Measurements from ENCODE around the gene CD226.
A peak's percentile ranks its signal among the peaks of the same experiment; 100 is the strongest.
"Not testable (repeated sequence)": the region's sequence is repeated elsewhere in the genome, so short reads cannot be mapped to it uniquely, and the experiment has no call there.

The CD226 gene

DNA sequence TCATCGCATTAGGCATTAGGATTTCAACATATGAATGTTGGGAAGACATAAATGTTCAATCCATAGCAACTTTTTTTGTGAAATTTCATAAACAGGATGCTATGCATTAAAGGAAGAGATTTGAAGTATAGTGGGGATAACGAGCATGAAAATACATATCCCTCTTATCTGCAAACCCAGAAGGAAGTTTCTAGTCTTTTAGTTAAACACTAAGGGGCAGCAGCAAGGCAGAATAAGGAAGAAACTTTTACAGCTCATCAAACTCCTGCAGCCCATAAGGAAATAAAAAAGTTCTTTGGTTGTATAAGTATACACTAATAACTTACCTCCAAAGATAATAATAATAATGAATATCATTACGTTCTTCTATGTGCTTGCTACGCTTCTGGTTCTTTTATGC is 81.5 kb downstream of the CD226 start:
- no peak for DNase-seq

DNA sequence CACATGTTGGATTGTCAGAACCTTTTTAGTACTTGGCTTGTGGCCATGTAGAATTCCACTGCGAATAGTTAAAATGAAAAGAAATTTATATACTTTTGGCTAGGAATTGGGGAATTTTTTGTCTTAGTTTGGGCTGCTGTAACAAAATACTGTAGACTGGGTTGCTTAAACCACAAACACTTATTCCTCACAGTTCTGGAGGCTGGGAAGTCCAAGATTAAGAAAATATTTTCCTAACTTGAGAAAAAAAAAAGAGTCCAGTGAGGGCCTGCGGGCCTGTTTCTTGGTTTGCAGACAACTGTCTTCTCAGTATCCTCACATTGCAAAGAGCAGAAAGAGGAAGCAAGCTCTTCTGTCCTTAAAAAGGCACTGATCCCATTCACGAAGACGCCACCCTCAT is 81.9 kb downstream of the CD226 start:
- DNase-seq, result no peak

DNA sequence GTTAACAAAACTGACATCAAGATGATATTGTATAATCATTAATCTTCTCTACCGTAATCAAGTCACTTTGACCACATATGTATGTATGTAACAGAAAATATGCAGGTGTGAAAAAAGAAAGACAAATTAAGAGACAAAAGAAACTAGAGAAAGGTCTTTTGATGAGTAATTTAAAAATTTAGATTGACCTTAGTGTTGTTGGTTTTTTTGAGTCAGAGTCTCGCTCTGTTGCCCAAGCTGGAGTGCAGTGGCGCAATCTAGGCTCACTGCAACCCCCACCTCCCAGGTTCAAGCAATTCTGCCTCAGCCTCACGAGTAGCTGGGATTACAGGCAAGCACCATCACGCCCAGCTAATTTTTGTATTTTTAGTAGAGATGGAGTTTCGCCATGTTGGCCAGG is 82.9 kb downstream of the CD226 start:
- DNase-seq, result not testable (repeated sequence)

DNA sequence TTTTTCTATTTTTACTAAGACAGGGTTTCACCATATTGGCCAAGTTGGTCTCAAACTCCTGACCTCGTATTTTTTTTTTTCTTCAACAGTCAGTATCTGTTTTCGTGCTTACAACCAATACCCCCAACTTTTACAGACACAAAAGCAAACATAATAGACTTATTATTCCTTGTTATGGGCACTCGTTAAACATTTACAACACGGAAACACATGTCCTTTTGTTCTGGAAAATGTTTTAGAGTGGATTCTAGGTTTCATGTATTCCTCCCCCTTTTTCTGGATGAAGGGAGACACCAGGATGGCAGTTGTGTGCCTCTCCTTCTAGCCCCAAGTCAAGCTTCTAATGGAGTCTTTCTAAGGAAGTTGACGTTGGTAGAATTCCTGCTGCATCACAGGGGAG is 88.8 kb downstream of the CD226 start:
- no peak for DNase-seq

DNA sequence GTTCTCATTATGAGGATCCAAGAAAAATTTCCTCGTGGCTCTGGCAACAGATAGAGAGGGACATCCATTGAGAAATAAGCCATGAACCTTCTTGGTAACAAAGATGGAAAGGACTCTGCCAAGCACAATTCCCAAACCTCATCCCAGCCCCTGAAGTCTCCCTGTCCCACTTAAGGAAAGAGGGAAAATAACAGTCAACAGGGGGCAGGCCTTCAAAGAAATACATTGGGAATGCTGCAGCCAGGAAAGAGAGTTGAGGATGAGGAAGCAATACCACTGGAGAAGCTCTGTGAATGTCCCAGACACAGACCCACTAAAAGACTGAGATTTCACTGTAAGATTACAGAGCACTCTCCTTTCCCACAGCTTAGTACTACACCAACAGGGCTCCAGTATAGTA is 93.2 kb downstream of the CD226 start:
- DNase-seq, result no peak

DNA sequence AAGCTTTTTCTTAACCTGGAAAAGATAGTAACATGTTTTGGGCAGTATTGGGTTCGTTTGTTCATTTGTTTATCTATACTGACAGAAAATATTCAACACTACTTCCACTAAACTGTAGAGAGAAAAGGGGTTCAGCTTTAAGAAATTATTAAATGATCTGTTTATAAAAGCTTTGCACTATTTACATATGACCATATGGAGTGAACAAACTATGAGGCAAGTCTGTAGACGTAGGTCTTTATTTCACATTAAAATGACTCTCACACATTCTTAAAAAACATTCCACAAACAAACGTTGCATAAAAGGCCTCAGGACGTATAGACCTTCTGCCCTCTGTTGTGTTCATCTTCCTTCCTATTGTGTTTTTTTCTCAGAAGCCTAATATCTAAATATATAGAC is 94.6 kb downstream of the CD226 start:
- DNase-seq, result no peak

DNA sequence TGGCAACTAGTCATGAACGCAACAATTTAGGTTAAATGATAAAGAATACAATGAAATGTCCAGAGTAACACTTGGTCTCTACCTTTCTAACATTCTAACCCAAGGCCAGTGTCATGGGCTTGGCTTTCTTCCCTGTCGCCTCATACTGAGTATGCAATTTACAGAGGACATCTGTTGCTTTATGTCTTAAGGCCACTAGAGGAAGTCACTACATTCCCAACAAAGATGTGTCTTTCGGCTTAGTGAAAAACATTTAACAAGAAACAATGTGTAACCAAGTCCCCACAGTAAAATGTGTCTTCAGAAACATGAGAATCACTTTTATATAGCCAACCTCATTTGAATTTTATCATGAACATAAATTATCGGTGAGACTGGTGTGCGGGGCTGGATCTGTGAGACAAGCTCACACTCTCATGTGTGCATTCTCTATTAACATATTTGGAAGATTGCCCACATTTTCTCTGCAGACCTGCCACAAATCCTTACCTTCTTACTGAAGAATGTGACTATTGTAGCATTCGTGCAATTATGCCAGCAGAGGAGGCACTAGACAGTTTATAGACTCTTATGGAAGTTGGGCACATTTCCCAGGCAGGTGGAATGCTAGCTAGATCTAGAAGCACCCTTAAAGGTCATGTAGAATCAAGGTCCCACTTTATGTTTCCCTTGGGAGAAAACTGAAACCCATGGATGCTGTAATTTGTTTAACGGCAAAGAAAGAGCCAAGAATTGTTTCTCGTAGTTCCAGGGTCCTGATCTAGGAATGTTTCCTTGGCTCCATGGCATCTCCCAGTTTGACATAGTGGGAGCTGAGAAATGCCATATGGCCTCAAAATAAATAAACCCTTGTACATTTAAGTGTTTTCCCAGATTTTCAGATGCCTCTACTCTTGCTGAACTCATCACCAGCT is 101.8 kb downstream of the CD226 start:
- no peak for DNase-seq

DNA sequence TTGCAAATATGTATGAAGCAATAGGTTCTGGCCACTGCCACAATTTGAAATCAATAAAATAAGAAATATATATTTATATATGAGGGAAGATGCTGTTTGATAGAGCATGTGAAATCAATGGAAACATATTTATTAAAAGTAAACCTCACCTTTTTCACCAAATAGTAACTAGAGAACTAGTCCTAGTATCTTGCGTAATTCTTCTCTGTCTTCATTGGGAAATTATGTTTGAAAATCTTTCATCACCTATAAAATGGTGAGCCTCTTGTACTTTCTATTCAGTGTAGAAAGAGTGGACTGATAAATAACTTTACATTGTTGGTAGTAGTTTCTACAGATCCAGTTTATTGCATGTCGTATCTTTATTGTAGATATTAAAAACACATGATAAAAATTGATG is 103.0 kb downstream of the CD226 start:
- no peak for DNase-seq

DNA sequence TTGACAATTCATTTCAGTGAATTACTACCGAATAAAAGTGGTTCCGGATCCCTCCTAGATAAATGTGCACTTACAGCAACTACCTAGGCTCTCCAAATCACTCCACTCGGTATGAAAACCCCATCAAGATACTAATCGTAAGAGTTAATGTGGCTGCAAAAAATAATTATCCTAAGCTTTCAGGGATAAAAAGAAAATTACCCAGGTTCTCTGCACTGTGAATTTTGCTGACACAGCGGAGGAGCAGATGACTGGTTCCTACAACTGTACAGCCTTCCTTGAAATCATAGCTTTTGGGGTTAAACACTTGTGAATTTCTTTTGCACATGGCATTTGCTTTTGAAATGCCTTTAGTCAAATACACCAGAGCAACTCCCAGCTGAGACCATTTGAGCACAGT is 104.7 kb downstream of the CD226 start:
- DNase-seq, result no peak

DNA sequence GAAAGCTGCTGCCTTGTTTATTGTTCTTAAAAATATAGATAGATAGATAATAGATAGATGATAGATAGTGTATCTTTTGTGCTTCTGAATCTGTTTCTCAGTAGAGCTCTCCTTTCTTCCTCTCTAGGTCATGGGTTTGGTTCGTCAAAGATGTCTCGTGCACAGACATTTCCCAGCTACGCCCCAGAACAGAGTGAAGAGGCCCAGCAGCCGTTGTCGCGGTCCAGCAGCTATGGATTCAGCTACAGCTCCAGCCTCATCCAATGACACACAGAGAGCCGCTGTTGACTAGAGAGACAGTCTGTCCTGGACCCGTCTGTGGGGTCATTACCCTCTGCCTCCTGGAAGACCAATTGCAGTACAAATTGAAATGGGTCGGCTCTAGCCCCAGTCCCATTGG is 106.6 kb downstream of the CD226 start:
- DNase-seq, result no peak

DNA sequence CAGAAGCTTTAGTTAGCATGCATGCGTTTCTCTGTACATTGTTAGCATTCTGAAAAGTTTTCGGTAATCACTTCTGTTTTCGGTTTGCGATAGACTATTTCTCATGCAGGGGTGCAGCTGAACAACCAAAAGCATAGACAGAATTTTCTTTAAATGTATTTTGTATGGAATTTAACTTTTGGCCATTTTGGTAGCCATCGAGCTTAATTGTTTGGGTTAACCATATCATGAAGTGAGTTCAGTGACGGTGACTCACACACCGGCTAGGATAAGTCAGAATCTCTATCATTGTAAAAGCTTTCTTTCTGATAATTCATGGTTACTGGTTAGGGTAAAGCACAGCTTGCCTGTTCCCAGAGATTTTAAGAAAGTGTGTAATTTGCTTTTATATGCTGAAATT is 107.2 kb downstream of the CD226 start:
- DNase-seq, result no peak

DNA sequence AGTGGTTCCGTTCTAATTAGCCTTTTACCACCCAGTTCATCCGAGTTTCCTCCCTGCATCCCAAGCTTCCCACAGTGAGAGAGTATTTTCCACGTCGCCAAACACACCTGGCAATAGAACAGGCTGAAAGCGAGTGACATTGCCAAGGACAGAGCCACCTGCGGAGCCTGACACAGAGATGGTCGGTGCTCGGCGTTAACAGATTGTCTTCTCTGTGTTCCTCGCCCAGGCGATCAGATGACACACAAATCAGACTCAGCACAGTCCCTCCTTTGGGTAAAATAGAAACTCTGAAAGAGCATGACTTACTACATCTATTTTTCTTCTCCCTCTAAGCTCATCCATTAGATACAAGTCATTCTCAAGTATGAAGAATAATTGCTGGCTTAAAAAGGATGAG is 107.7 kb downstream of the CD226 start:
- no peak for DNase-seq

DNA sequence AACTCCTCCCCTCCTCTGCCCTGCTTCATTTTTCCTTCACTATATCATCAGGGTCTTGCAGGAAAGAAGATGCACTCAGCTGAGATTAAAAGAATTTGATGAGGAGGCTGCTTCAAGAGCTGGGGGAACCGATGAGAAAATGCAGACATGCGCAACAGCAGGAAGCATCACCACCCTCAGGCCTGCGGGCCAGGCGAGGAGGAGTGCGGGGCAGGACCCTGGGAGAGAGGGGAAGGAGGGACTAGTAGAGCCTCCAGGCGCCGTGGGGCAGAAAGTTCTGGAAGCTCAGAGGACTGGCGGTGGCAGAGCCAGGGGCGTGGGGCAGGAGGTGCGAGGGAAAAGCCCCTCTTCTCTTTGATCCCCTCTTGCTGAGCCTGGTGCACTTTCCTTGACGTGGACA is 108.2 kb downstream of the CD226 start:
- DNase-seq, result no peak

DNA sequence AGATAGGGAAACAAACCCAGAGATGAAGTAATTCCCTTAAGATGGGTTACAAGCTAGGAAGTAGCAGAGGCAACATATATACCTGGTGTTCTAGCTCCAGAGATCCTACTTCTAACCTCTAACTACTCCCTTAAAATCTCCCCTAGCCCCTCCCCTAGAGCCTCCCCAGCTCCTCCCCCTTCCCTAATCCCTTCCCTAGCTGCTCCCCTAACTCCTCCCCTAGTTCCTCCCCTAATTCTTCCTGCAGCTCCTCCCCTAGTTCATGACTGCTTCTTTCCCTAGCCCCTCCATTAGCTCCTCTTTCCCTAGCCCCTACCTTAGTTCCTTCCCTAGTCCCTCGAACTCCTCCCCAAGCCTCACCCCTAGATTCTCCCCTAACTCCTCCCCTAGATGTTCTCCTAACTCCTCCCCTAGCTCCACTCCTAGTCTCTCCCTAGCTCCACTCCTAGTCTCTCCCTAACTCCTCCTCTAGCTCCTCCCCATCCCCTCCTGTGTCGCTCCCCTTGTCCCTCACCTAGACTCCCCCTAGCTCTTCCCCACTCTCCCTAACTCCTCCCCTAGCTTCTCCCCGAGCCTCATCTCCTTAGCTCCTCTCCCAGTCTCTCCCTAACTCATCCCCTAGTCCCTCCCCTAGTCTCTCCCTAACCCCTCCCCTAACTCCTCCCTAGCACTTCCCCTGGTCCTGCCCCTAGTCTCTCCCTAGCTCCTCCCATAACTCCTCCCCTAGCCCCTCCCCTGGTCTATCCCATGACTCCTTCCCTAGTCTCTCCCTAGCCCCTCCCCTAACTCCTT is 108.9 kb downstream of the CD226 start:
- peak in 1 of 5 donors; percentile 13 for DNase-seq

DNA sequence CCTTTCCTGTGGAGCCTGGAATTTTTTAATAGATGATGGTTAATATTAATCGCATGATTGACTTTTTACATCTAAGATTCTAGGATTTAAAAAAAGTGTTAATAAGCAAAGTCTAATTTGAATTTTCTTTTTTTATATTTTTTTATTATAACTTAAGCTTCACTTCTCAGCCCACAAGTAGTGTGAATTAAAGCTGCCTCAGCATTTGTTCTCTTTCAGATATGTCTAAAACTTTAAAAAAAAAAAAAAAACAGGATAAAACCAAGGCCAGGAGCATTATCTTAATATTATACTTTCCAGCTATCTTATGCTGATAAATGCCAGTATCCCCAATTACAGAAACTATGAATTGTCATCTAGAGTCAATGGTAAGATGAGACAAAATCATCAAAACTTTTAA is 109.7 kb downstream of the CD226 start:
- no peak for DNase-seq

DNA sequence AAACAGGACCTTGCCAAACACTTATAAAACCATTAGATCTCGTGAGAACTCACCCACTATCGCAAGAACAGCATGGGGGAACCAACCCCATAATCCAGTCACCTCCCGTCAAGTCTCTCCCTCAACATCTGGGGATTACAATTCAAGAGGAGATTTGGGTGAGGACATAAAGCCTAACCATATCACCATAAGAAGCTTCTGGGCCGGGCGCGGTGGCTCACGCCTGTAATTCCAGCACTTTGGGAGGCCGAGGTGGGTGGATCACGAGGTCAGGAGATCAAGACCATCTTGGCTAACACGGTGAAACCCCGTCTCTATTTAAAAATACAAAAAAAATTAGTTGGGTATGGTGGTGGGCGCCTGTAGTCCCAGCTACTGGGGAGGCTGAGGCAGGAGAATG is 112.7 kb downstream of the CD226 start:
- DNase-seq, result not testable (repeated sequence)

DNA sequence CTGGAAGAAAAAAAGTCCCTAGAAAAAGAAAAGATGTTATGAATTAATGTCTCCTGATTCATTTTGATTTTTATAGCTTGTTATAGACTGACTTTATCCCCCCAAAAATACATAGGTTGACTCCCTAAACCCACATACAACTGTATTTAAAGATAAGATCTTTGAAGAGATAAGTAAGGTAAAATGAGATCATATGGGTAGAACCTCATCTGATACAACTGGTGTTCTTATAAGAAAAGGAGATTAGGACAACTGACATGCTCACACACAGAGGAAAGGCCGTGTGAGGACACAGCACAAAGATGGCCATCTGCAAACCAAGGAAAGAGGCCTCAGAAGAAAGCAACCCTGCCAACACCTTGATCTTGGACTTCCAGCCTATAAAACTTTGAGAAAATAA is 117.5 kb downstream of the CD226 start:
- no peak for DNase-seq

DNA sequence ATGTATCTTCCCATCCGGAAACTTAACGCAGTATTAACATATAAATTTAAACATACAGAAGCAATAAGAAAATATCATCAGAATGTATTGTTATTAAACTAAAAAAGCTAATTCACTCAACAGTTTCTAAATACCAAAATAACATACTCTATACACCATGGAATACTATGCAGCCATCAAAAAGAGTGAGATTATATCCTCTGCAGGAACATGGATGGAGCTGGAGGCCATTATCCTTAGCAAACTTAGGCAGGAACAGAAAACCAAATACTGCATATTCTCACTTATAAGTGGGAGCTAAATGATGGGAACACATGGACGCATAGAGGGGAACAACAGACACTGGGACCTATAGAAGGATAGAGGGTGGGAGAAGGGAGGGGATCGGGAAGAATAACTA is 127.1 kb downstream of the CD226 start:
- DNase-seq, result no peak

DNA sequence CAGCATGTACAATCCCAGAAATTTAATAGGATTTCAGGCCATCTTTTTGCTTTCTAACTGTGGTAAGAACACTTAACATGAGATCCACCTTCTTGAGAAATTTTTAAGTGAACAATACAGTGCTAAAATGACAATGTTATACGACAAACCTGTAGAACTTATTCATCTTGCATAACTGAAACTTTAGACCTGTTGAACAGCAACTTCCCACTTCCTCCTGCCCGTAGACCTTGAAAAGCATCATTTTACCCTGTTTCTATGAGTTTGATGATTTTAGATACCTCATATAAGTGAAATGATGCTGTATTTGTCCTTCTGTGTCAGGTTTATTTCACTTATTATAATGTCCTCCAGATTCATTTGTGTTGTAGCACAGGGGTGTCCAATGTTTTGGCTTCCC is 128.2 kb downstream of the CD226 start:
- no peak for DNase-seq

DNA sequence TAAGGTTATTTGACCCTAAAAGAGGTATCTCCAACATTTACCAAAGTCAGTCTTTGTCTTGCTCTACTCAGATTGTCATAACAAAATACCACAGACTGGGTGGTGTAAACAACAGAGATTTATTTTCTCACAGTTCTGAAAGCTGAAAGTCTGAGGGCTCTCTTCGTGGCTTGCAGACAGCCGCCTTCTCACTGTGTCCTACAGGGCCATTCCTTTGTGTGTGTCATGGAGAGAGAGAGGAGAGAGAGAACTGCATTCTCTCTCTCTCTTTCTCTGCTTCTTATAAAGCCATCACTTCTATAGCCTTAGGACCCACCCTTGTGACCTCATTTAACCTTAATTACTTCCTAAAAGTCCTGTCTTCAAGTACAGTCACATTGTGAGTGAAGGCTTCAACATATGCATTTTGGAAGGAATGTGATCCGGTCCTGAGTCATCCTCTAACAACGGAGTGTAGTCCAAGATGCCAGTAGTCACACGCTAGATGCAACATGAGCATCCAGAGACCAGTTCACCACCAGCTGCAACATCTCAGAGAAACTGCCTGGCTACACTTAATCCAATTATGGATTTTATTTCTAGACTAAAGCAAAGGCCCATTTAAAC is 130.2 kb downstream of the CD226 start:
- no peak for DNase-seq

DNA sequence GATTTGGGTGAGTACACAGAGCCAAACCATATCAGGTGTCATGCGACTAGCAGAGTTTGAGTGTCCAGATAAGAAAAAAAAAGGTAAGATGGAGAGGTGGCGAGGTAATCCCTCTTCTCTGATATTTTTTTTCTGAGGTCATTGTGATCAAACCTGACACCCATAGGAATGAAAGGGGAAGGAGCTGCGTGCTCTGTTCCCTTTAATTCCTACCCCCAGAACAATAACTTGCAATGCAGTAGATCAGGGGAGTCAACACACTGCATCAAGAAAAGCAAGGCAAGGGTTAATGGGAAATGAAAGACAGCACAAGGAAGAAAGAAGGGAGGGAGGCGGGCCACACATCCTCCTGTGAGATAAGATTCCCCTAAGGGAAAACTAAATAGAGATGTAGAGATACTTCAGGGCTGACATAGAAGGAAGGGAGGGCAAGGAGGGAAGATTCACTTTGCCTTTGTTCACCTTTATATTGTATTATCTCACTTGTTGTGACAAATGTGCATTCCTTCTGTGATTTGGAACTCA is 132.8 kb downstream of the CD226 start:
- DNase-seq, result no peak

DNA sequence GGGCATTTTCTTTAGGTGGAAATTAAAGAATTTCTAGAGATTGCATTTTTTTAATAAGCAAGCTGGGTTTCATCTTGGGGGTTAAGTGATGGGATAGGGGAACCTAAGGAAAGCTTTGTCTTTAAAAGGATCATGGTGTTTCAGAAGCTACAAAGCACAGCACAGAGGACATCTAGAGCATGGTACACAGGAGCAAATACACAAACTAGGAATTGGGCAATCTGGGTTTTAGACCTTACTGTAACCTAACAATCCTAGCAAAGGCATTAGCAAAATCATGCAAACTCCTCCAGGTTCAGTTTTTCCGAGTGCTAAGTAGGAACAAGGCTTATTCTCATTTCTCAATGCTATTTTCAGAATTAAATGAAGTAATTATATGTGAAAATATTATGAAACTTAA is 134.1 kb downstream of the CD226 start:
- DNase-seq, result no peak

DNA sequence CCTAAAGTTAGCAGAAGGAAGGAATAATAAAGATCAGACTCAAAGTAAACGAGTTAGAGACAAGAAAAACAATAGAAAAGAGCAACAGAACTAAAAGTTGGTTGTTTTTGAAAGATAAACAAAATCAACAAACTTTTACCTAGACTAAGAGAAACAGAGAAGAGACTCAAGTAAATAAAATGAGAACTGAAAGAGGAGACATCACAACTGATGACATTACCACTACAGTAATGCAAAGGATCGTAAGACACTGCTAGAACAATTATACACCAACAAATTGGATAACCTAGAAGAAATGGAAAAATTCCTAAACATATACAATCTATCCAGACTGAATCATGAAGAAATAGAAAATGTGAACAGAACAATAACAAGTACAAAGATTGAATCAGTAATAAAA is 139.3 kb downstream of the CD226 start:
- no peak for DNase-seq

Measured in T-helper 1 cell (primary cell).